ENCODE data around the gene VCAM1. TPM values are rescaled to one million over a fixed set of nuclear protein-coding genes. Genes with fewer than 3 reads are reported as not detected.

Gene VCAM1
- total and polyA plus RNA-seq, 2 experiments from 2014 or later, result not detected

- TF ChIP-seq NANOG (IDR thresholded peaks at IDR 0.05; ENCODE audit: borderline replicate concordance) (no peak), STAT1 (IDR thresholded peaks at IDR 0.05; ENCODE audit: unreplicated experiment) (no peak), CREB1 (CRISPR knock-in tag; IDR thresholded peaks at IDR 0.05; ENCODE audit: low read depth) (no peak), ZNF331 (CRISPR knock-in tag; IDR thresholded peaks at IDR 0.05; ENCODE audit: low read depth) (no peak), POLR2AphosphoS5 (IDR thresholded peaks at IDR 0.05; ENCODE audit: low read depth) (no peak), ZNF114 (CRISPR knock-in tag; IDR thresholded peaks at IDR 0.05) (no peak), EZH2phosphoT487 (IDR thresholded peaks at IDR 0.05; ENCODE audit: unreplicated experiment) (no peak), EZH2 (IDR thresholded peaks at IDR 0.05; ENCODE audit: low read depth, unreplicated experiment) (no peak), ZNF462 (CRISPR knock-in tag; IDR thresholded peaks at IDR 0.05) (no peak), JUNB (IDR thresholded peaks at IDR 0.05; ENCODE audit: unreplicated experiment) (no peak)
- TF ChIP-seq, protein P1, sequence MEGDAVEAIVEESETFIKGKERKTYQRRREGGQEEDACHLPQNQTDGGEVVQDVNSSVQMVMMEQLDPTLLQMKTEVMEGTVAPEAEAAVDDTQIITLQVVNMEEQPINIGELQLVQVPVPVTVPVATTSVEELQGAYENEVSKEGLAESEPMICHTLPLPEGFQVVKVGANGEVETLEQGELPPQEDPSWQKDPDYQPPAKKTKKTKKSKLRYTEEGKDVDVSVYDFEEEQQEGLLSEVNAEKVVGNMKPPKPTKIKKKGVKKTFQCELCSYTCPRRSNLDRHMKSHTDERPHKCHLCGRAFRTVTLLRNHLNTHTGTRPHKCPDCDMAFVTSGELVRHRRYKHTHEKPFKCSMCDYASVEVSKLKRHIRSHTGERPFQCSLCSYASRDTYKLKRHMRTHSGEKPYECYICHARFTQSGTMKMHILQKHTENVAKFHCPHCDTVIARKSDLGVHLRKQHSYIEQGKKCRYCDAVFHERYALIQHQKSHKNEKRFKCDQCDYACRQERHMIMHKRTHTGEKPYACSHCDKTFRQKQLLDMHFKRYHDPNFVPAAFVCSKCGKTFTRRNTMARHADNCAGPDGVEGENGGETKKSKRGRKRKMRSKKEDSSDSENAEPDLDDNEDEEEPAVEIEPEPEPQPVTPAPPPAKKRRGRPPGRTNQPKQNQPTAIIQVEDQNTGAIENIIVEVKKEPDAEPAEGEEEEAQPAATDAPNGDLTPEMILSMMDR (conservative IDR thresholded peaks at IDR 0.05; ENCODE audit: low read depth in 2 of 2), result no peak
- TF ChIP-seq, protein P2, sequence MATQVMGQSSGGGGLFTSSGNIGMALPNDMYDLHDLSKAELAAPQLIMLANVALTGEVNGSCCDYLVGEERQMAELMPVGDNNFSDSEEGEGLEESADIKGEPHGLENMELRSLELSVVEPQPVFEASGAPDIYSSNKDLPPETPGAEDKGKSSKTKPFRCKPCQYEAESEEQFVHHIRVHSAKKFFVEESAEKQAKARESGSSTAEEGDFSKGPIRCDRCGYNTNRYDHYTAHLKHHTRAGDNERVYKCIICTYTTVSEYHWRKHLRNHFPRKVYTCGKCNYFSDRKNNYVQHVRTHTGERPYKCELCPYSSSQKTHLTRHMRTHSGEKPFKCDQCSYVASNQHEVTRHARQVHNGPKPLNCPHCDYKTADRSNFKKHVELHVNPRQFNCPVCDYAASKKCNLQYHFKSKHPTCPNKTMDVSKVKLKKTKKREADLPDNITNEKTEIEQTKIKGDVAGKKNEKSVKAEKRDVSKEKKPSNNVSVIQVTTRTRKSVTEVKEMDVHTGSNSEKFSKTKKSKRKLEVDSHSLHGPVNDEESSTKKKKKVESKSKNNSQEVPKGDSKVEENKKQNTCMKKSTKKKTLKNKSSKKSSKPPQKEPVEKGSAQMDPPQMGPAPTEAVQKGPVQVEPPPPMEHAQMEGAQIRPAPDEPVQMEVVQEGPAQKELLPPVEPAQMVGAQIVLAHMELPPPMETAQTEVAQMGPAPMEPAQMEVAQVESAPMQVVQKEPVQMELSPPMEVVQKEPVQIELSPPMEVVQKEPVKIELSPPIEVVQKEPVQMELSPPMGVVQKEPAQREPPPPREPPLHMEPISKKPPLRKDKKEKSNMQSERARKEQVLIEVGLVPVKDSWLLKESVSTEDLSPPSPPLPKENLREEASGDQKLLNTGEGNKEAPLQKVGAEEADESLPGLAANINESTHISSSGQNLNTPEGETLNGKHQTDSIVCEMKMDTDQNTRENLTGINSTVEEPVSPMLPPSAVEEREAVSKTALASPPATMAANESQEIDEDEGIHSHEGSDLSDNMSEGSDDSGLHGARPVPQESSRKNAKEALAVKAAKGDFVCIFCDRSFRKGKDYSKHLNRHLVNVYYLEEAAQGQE (IDR thresholded peaks at IDR 0.05; ENCODE audit: unreplicated experiment), result no peak
- TF ChIP-seq, protein P3, sequence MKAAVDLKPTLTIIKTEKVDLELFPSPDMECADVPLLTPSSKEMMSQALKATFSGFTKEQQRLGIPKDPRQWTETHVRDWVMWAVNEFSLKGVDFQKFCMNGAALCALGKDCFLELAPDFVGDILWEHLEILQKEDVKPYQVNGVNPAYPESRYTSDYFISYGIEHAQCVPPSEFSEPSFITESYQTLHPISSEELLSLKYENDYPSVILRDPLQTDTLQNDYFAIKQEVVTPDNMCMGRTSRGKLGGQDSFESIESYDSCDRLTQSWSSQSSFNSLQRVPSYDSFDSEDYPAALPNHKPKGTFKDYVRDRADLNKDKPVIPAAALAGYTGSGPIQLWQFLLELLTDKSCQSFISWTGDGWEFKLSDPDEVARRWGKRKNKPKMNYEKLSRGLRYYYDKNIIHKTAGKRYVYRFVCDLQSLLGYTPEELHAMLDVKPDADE (IDR thresholded peaks at IDR 0.05), result no peak
- no peak overlapping the region for H3K4me3 Mint-ChIP-seq
- Histone ChIP-seq H3K36me3 (ENCODE audit: insufficient read depth) (no peaks in the 10 kb centered on the region), H3K27ac (ENCODE audit: low read depth) (no peak overlapping the region), H3K4me1 (ENCODE audit: insufficient read depth) (no peaks in the 10 kb centered on the region), H3K79me2 (replicated peaks; ENCODE audit: insufficient read depth) (no peaks in the 10 kb centered on the region), H3F3A (replicated peaks; ENCODE audit: low read depth) (no peaks in the 10 kb centered on the region), H4K20me1 (replicated peaks; ENCODE audit: insufficient read depth) (no peaks in the 10 kb centered on the region), H3K27me3 (ENCODE audit: insufficient read depth) (no peaks in the 10 kb centered on the region), H2AFZ (no peak overlapping the region), H3K4me2 (no peak overlapping the region), H3K4me3 (no peak overlapping the region), H3K9me2 (ENCODE audit: insufficient read depth) (no peaks in the 10 kb centered on the region)
- H3K4me1 Mint-ChIP-seq, result no peaks in the 10 kb centered on the region
- no peak for ATAC-seq
- no peaks in the 10 kb centered on the region for H3K27me3 Mint-ChIP-seq (ENCODE audit: insufficient read depth, low read depth, poor library complexity)
- no peak overlapping the region for H3K27ac Mint-ChIP-seq
- H3K36me3 Mint-ChIP-seq (ENCODE audit: low read depth), result no peaks in the 10 kb centered on the region
- no peaks in the 10 kb centered on the region for H3K9me3 Mint-ChIP-seq
- DNase-seq (ENCODE audit: low spot score), result no peak
These were observed 47.8 kb downstream of the VCAM1 start for GRCh38 chr1:100767176-100767890.
